ENCODE results near the gene LEPR.

LEPR gene

DNA sequence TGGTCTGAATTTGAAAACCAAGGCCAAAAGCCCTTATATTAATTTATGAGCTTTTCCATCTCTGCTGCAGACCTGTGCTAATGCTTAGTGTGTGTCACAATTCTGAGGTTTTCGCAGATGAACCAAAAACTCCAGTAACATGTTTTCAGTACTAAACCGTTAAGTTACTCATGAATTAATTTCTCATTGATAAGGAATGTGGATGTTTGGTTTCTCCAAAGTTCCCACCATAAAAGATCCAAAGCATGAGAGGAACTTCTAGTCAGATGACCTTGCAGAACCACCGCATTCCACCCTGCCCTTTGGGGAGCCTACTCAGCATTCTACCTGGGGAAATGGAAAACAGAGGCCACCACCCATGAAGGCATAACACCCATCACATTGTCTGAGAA is 7.5 kb upstream of the LEPR start:
- Histone ChIP-seq H3K27me3 (ENCODE audit: insufficient read depth, low read length) (no peaks in the 10 kb centered on the region), H3K4me1 (ENCODE audit: control insufficient read depth, insufficient read depth, low read length, unreplicated experiment) (peaks cover 18% of the 10 kb centered on the region), H3K79me2 (ENCODE audit: control insufficient read depth, insufficient read depth, low read length, unreplicated experiment) (no peaks in the 10 kb centered on the region), H3K27ac (ENCODE audit: low read depth, low read length) (no peak overlapping the region), H3K4me3 (ENCODE audit: low read depth, low read length) (no peak overlapping the region), H2AFZ (ENCODE audit: low read length, unreplicated experiment) (no peak overlapping the region), H3K36me3 (ENCODE audit: insufficient read depth, low read length) (no peaks in the 10 kb centered on the region)

DNA sequence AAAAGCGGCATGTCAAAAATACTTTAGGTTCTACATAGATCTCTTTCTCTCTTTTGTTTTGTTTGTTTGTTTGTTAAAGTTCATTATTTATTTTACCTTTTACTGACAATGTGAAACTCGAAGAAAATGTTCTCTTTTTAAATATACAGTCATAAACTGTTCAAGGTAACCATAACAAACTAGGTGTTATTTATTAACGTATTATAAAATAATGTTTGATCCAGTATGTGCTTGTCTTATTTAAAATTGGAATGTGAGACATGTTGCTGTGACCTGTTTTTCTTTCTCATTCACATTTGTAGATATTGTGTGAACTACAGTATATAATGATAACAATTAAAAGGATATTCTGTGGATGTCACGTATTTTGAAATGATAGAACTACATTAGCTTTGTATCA is 5.9 kb upstream of the LEPR start:
- Histone ChIP-seq H3K36me3 (ENCODE audit: insufficient read depth, low read length) (no peaks in the 10 kb centered on the region), H3K79me2 (ENCODE audit: control insufficient read depth, insufficient read depth, low read length, unreplicated experiment) (no peaks in the 10 kb centered on the region), H3K4me1 (ENCODE audit: control insufficient read depth, insufficient read depth, low read length, unreplicated experiment) (peaks cover 18% of the 10 kb centered on the region), H3K27me3 (ENCODE audit: insufficient read depth, low read length) (no peaks in the 10 kb centered on the region), H3K27ac (ENCODE audit: low read depth, low read length) (no peak overlapping the region), H3K4me3 (ENCODE audit: low read depth, low read length) (no peak overlapping the region), H2AFZ (ENCODE audit: low read length, unreplicated experiment) (no peak overlapping the region)

- Histone ChIP-seq H3K27ac (ENCODE audit: low read depth, low read length) (no peak overlapping the region), H2AFZ (ENCODE audit: low read length, unreplicated experiment) (no peak overlapping the region), H3K4me1 (ENCODE audit: control insufficient read depth, insufficient read depth, low read length, unreplicated experiment) (peaks cover 16% of the 10 kb centered on the region), H3K36me3 (ENCODE audit: insufficient read depth, low read length) (no peaks in the 10 kb centered on the region), H3K27me3 (ENCODE audit: insufficient read depth, low read length) (no peaks in the 10 kb centered on the region), H3K79me2 (ENCODE audit: control insufficient read depth, insufficient read depth, low read length, unreplicated experiment) (peaks cover 8% of the 10 kb centered on the region), H3K4me3 (ENCODE audit: low read depth, low read length) (no peak overlapping the region)
These were observed 3.7 kb upstream of the LEPR start for GRCh38 chr1:65416767-65417166.

- Histone ChIP-seq H3K4me1 (ENCODE audit: control insufficient read depth, insufficient read depth, low read length, unreplicated experiment) (peaks cover 17% of the 10 kb centered on the region), H3K79me2 (ENCODE audit: control insufficient read depth, insufficient read depth, low read length, unreplicated experiment) (peaks cover 18% of the 10 kb centered on the region), H2AFZ (ENCODE audit: low read length, unreplicated experiment) (no peak overlapping the region), H3K36me3 (ENCODE audit: insufficient read depth, low read length) (no peaks in the 10 kb centered on the region), H3K4me3 (ENCODE audit: low read depth, low read length) (no peak overlapping the region), H3K27me3 (ENCODE audit: insufficient read depth, low read length) (no peaks in the 10 kb centered on the region), H3K27ac (ENCODE audit: low read depth, low read length) (no peak overlapping the region)
These were observed 2.7 kb upstream of the LEPR start for GRCh38 chr1:65417729-65418128.

DNA sequence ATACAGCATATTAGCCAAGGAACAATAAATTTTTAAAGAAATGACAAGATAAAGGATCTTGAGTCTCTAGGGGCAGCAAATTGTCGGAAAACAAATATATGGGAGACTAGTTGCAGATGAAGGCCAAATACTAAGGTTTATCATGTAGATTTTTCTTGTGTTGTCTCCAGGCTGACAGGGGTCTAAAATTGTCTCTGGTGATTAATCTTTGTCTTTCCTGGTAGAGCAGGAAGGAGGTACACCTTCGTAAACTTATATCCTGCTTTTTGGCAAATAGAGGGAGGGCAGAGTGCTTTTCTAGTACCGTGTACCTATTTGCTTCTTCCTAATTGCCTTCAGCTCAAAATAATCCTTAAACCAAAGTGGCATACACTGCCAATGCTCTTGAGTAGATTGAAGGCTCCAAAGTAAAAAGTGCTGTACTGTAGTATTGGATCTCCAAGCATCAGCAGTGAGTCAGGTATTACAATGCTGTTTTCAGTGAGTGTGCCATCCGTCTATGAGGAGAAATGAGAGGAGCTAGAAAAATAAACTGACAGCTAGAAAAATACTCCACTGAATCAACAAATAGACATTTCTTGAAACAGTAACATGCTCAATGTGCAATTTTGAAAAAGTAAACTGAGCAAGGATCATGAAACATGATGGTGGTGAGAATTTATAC is 1.8 kb upstream of the LEPR start:
- Histone ChIP-seq H3K27me3 (ENCODE audit: insufficient read depth, low read length) (no peaks in the 10 kb centered on the region), H2AFZ (ENCODE audit: low read length, unreplicated experiment) (no peak overlapping the region), H3K79me2 (ENCODE audit: control insufficient read depth, insufficient read depth, low read length, unreplicated experiment) (peaks cover 27% of the 10 kb centered on the region), H3K4me1 (ENCODE audit: control insufficient read depth, insufficient read depth, low read length, unreplicated experiment) (peaks cover 26% of the 10 kb centered on the region), H3K27ac (ENCODE audit: low read depth, low read length) (no peak overlapping the region), H3K36me3 (ENCODE audit: insufficient read depth, low read length) (no peaks in the 10 kb centered on the region), H3K4me3 (ENCODE audit: low read depth, low read length) (no peak overlapping the region)

GRCh38 chr1:65419681-65420589 is 533 bp upstream of the LEPR start:
- H2AFZ ChIP-seq (ENCODE audit: low read length, unreplicated experiment): peak overlapping the region; percentile 77
- H3K27ac ChIP-seq (ENCODE audit: low read depth, low read length): peak overlapping the region; percentile 96

DNA sequence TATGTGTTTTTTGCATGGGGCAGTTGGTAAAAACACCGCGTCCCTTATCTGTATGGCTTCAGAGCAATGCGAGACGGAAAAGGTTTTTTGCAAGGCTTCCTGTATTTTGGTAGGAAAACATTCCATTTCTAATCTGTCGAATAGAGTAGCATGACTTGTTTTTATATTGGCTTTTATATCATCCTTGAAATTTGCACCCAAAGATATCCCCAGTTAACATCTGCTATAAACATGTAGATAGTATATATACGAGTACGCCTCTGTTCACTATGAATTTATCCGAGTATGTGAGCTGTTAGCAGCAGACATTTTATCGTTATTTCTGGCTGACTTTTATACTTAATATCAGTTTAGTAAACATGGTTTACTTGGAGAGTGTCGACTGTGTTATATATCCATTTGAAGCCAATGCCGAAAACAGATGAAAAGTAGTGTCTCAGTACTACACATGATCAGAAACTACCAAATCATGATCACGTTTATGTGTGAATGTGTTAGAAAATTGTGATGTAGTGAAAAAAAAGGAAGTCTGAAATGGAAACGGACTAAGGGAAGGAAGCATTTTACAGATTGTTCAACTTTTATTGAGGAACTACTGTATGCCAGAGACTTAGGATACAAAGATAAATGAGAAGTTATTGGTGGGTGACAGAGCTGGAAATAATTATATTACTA is 1.0 kb downstream of the LEPR start:
- peaks cover 44% of the 10 kb centered on the region for H3K79me2 ChIP-seq (ENCODE audit: control insufficient read depth, insufficient read depth, low read length, unreplicated experiment)
- H3K36me3 ChIP-seq (ENCODE audit: insufficient read depth, low read length): peaks cover 4% of the 10 kb centered on the region; the same call in 1 of the 2 replicates
- no peaks in the 10 kb centered on the region for H3K27me3 ChIP-seq (ENCODE audit: insufficient read depth, low read length)
- H3K4me3 ChIP-seq (ENCODE audit: low read depth, low read length): peak overlapping the region; percentile 99
- peak overlapping the region; percentile 76 for H2AFZ ChIP-seq (ENCODE audit: low read length, unreplicated experiment)
- peak overlapping the region; percentile 96 for H3K27ac ChIP-seq (ENCODE audit: low read depth, low read length)
- H3K4me1 ChIP-seq (ENCODE audit: control insufficient read depth, insufficient read depth, low read length, unreplicated experiment): peaks cover 54% of the 10 kb centered on the region

More at GRCh38 chr1:65419681-65420589, 533 bp upstream of the LEPR start:
- Histone ChIP-seq H3K36me3 (ENCODE audit: insufficient read depth, low read length) (no peaks in the 10 kb centered on the region), H3K27me3 (ENCODE audit: insufficient read depth, low read length) (no peaks in the 10 kb centered on the region), H3K4me1 (ENCODE audit: control insufficient read depth, insufficient read depth, low read length, unreplicated experiment) (peaks cover 39% of the 10 kb centered on the region), H3K4me3 (ENCODE audit: low read depth, low read length) (peak overlapping the region; percentile 99), H3K79me2 (ENCODE audit: control insufficient read depth, insufficient read depth, low read length, unreplicated experiment) (peaks cover 33% of the 10 kb centered on the region)

DNA sequence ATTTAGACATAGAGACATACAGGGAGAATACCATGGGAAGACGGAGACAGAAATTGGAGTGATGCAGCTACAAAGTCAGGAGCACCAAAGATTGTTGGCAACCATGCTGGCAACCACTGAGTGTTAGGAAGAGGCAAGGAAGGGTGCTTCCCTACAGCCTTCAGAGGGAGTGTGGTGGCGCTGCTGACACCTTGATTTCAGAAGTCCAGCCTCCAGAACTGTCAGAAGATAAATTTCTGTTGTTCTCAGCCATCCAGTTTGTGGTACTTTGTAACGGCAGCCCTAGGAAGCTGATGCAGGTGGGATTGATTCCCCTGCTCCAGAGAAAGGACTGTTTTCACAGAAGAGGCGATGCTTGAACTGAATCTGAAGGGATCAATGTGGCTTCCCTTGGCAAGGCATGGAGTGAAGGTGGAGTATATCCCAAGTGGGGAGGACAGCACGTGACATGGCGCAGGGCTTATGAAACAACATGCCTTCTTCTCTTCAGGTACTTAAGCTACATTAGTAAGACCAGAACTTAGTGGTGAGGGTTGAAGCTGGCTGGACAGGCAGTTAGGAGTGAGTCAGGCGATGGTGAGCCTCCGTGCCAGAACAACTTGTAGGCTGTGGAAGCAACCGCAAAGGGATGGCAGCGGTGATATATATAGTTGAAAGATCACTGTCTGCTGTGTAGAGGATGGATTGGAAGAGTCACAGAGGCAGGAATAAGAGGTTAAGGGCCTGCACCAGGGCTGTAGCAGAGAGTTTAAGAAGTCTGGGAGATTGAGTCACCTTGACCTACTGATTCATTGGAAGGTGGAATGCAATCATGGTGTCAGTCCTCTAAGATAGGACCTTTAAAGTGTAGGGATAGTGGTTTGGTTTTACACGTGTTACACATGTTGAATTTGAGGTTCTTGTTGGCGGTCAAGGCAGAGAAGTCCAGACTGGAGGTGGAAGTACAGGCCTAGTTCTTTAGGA is 2.1 kb downstream of the LEPR start:
- Histone ChIP-seq H3K27me3 (ENCODE audit: insufficient read depth, low read length) (no peaks in the 10 kb centered on the region), H3K4me3 (ENCODE audit: low read depth, low read length) (peak overlapping the region; percentile 99), H2AFZ (ENCODE audit: low read length, unreplicated experiment) (no peak overlapping the region), H3K79me2 (ENCODE audit: control insufficient read depth, insufficient read depth, low read length, unreplicated experiment) (peaks cover 45% of the 10 kb centered on the region), H3K27ac (ENCODE audit: low read depth, low read length) (peak overlapping the region; percentile 96), H3K4me1 (ENCODE audit: control insufficient read depth, insufficient read depth, low read length, unreplicated experiment) (peaks cover 55% of the 10 kb centered on the region), H3K36me3 (ENCODE audit: insufficient read depth, low read length) (peaks cover 11% of the 10 kb centered on the region)

- H3K27ac ChIP-seq (ENCODE audit: low read depth, low read length): peak overlapping the region; percentile 96
- H3K27me3 ChIP-seq (ENCODE audit: insufficient read depth, low read length): no peaks in the 10 kb centered on the region
- peak overlapping the region; percentile 99 for H3K4me3 ChIP-seq (ENCODE audit: low read depth, low read length)
- peaks cover 46% of the 10 kb centered on the region for H3K79me2 ChIP-seq (ENCODE audit: control insufficient read depth, insufficient read depth, low read length, unreplicated experiment)
- peaks cover 55% of the 10 kb centered on the region for H3K4me1 ChIP-seq (ENCODE audit: control insufficient read depth, insufficient read depth, low read length, unreplicated experiment)
- peaks cover 18% of the 10 kb centered on the region for H3K36me3 ChIP-seq (ENCODE audit: insufficient read depth, low read length)
- no peak overlapping the region for H2AFZ ChIP-seq (ENCODE audit: low read length, unreplicated experiment)
These were observed 3.6 kb downstream of the LEPR start for GRCh38 chr1:65423884-65424572.
